Endodermal cell (in vitro differentiated cells): ENCODE results near the gene SPDYE4. TPM values are rescaled to one million over a fixed set of nuclear protein-coding genes. Genes with fewer than 3 reads are reported as not detected.

Experiments
- DNase-seq: peaks from one replicate; pipeline ENCODE4 v3.0.0-alpha.2; 2017
- H3K27ac ChIP-seq: 2 replicates; pipeline ENCODE4 v1.5.1; 2013; ENCODE audit warnings: mild to moderate bottlenecking, low read depth, low read length, moderate library complexity
- H3K27me3 ChIP-seq: 2 replicates; pipeline ENCODE4 v1.6.1; 2013; ENCODE audit warnings: mild to moderate bottlenecking, low read length, moderate library complexity; ENCODE audit not compliant: insufficient read depth, control insufficient read depth, poor library complexity, severe bottlenecking
- H3K36me3 ChIP-seq: 2 replicates; pipeline ENCODE4 v1.7.0; 2013; ENCODE audit warnings: mild to moderate bottlenecking, low read length, moderate library complexity; ENCODE audit not compliant: control insufficient read depth, insufficient read depth
- H3K4me1 ChIP-seq: one replicate; pipeline ENCODE4 v1.7.0; 2013; ENCODE audit warnings: low read length; ENCODE audit not compliant: control insufficient read depth, insufficient read depth
- H3K4me3 ChIP-seq: 2 replicates; pipeline ENCODE4 v1.5.1; 2013; ENCODE audit warnings: mild to moderate bottlenecking, low read length, moderate library complexity
- H3K9ac ChIP-seq: 2 replicates; pipeline ENCODE4 v1.6.1; 2013; ENCODE audit warnings: mild to moderate bottlenecking, low read length, moderate library complexity; ENCODE audit not compliant: poor library complexity, severe bottlenecking; ENCODE audit errors: extremely low read depth
- H3K9me3 ChIP-seq: 2 replicates; pipeline ENCODE4 v1.6.1; 2013; ENCODE audit warnings: mild to moderate bottlenecking, low read length, moderate library complexity; ENCODE audit not compliant: control insufficient read depth
- H3K27ac Mint-ChIP-seq: 2 replicates; pipeline ENCODE4 v1.8.0; 2020; ENCODE audit warnings: mixed read lengths
- H3K27me3 Mint-ChIP-seq: 2 replicates; pipeline ENCODE4 v1.8.0; 2021; ENCODE audit warnings: mild to moderate bottlenecking, mixed read lengths; ENCODE audit not compliant: insufficient read depth
- H3K36me3 Mint-ChIP-seq: 2 replicates; pipeline ENCODE4 v1.8.0; 2020; ENCODE audit warnings: low read depth, mixed read lengths
- H3K4me1 Mint-ChIP-seq: 2 replicates; pipeline ENCODE4 v1.8.0; 2020; ENCODE audit warnings: mixed read lengths
- H3K4me3 Mint-ChIP-seq: 2 replicates; pipeline ENCODE4 v1.8.0; 2020; ENCODE audit warnings: mild to moderate bottlenecking, moderate library complexity, mixed read lengths
- H3K9me3 Mint-ChIP-seq: 2 replicates; pipeline ENCODE4 v1.8.0; 2020; ENCODE audit warnings: mild to moderate bottlenecking, mixed read lengths
- CTCF ChIP-seq: fragments of 200-600 bp; sonication (generic); conservative IDR thresholded peaks from 2 replicates; pipeline ENCODE4 v1.5.0; 2021; ENCODE audit warnings: antibody characterized with exemption, mild to moderate bottlenecking
- WGBS, 2 experiments: methylation state at CpG; one replicate each; pipeline versions ENCODE4 v1.1.5 to v1.1.7; 2013; ENCODE audit warnings: missing lambda C conversion rate in 2 of 2, mixed read lengths in 1 of 2; ENCODE audit not compliant: insufficient coverage in 1 of 2, insufficient read length in 1 of 2; 5-methylcytosine and 5-hydroxymethylcytosine counted together
- total RNA-seq, 2 donors: library from RNA; stranded (reverse); fragmentation: NEBNext Ultra II Directional in 1 of 2; extraction: Animal tissue kit (Norgen Biotek cat#: 25700) in 1 of 2; gene quantifications; 2 replicates in 1 of 2; 3 replicates in 1 of 2; pipeline ENCODE4 v1.2.1, GENCODE V29; 2021

The SPDYE4 gene
- total RNA-seq, 2 donors from 2014 or later, result not detected

- Histone ChIP-seq H3K4me3 (no peak overlapping the region), H3K27me3 (no peaks in the 10 kb centered on the region), H3K36me3 (no peaks in the 10 kb centered on the region), H3K9me3 (no peaks in the 10 kb centered on the region), H3K4me1 (no peaks in the 10 kb centered on the region), H3K27ac (no peak overlapping the region), H3K9ac (no peak overlapping the region)
- H3K4me1 Mint-ChIP-seq, result peaks cover 7% of the 10 kb centered on the region
- 90 to 92% methylated on average over 8 to 13 of the region's 13 CpGs for WGBS, 2 experiments
- no peak for TF ChIP-seq CTCF
- H3K9me3 Mint-ChIP-seq, result no peaks in the 10 kb centered on the region
- H3K36me3 Mint-ChIP-seq, result no peaks in the 10 kb centered on the region
- peaks cover under 1% of the 10 kb centered on the region for H3K27me3 Mint-ChIP-seq
- no peak overlapping the region for H3K27ac Mint-ChIP-seq
- H3K4me3 Mint-ChIP-seq, result no peak overlapping the region
- no peak for DNase-seq
Observed at GRCh38 chr17:8729860-8730259, 28.5 kb downstream of the SPDYE4 start.

- WGBS, 2 experiments, result 97 to 100% methylated on average over 4 to 6 of the region's 8 CpGs
- Histone ChIP-seq H3K9me3 (no peaks in the 10 kb centered on the region), H3K4me1 (no peaks in the 10 kb centered on the region), H3K9ac (no peak overlapping the region), H3K4me3 (no peak overlapping the region), H3K27ac (no peak overlapping the region), H3K36me3 (no peaks in the 10 kb centered on the region), H3K27me3 (no peaks in the 10 kb centered on the region)
- Mint-ChIP-seq H3K27me3 (peaks cover 2% of the 10 kb centered on the region), H3K9me3 (no peaks in the 10 kb centered on the region), H3K4me1 (peaks cover 7% of the 10 kb centered on the region), H3K4me3 (no peak overlapping the region), H3K36me3 (no peaks in the 10 kb centered on the region), H3K27ac (no peak overlapping the region)
- no peak for DNase-seq
- no peak for TF ChIP-seq CTCF
Observed at GRCh38 chr17:8729421-8729820, 28.9 kb downstream of the SPDYE4 start.

- WGBS, 2 experiments, result 72 to 89% methylated on average over 4 to 5 of the region's 5 CpGs
- peaks cover 7% of the 10 kb centered on the region for H3K4me1 Mint-ChIP-seq
- Histone ChIP-seq H3K9me3 (no peaks in the 10 kb centered on the region), H3K27ac (peak overlapping the region; percentile 50), H3K27me3 (no peaks in the 10 kb centered on the region), H3K9ac (no peak overlapping the region), H3K4me3 (no peak overlapping the region), H3K36me3 (no peaks in the 10 kb centered on the region), H3K4me1 (no peaks in the 10 kb centered on the region)
- H3K27me3 Mint-ChIP-seq, result peaks cover 2% of the 10 kb centered on the region
- no peak for TF ChIP-seq CTCF
- no peaks in the 10 kb centered on the region for H3K9me3 Mint-ChIP-seq
- DNase-seq, result peak; percentile 60
- no peak overlapping the region for H3K27ac Mint-ChIP-seq
- no peak overlapping the region for H3K4me3 Mint-ChIP-seq
- H3K36me3 Mint-ChIP-seq, result no peaks in the 10 kb centered on the region
Observed at GRCh38 chr17:8728971-8729370, 29.4 kb downstream of the SPDYE4 start.
